ENCODE results near the gene CRIP1. TPM values are rescaled to one million over a fixed set of nuclear protein-coding genes. Genes with fewer than 3 reads are reported as not detected.

Gene CRIP1
- total RNA-seq, 2 donors from 2014 or later, result 146 to 174 TPM

Other genes starting within 250 kb of the CRIP1 start
- gene BTBD6, start 238.4 kb upstream of the CRIP1 start, total RNA-seq, result 10 to 100 TPM; 25.8 to 28.8 TPM
- 10 to 100 TPM; 31.3 to 34.5 TPM for gene BRF1, start 185.9 kb upstream of the CRIP1 start, total RNA-seq
- gene PACS2, start 172.1 kb upstream of the CRIP1 start, total RNA-seq, result 10 to 100 TPM; 36.5 to 44.9 TPM
- gene TEX22, start 88.3 kb upstream of the CRIP1 start, total RNA-seq, result 1 to 10 TPM; 1.8 to 3.3 TPM
- 100 to 1,000 TPM; 125 to 140 TPM for gene MTA1, start 67.1 kb upstream of the CRIP1 start, total RNA-seq
- gene CRIP2, start 12.1 kb upstream of the CRIP1 start, total RNA-seq, result 1 to 10 TPM; 1.1 to 1.3 TPM
- gene TEDC1, start 4.4 kb downstream of the CRIP1 start, total RNA-seq, result 10 to 100 TPM; 33.0 to 36.9 TPM
- 1 to 10 TPM; 6.3 to 7.9 TPM for gene TMEM121, start 39.7 kb downstream of the CRIP1 start, total RNA-seq